PC-9 (cell line): ENCODE results near the gene PHRF1.

Experiments
- CTCF ChIP-seq: fragments of 200-600 bp; sonication (generic); conservative IDR thresholded peaks from 2 replicates; pipeline ENCODE4 v1.6.1; 2017; ENCODE audit warnings: mixed run types, antibody characterized with exemption, mild to moderate bottlenecking, moderate library complexity
- EZH2 ChIP-seq: fragments of 200-600 bp; sonication (generic); IDR thresholded peaks from 2 replicates; pipeline ENCODE4 v1.8.0; 2017; ENCODE audit warnings: antibody characterized with exemption, low read depth

DNA sequence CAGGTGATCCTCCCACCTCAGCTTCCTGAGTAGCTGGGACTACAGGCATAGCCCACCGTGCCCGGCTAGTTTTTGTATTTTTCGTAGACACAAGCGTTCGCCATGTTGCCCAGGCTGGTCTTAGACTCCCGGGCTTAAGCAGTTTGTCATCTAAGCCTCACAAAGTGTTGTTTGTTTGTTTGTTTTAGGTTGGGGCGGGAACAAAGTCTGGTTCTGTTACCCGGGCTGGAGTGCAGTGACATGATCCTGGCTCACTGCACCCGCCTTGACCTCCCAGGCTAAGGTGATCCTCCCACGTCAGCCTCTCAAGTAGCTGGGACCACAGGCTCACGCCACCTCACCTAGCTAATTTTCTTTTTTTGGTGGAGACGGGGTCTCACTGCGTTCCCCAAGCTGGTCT, 26.9 kb downstream of the PHRF1 start:
- TF ChIP-seq CTCF: no peak
- no peak for TF ChIP-seq EZH2
